ENCODE data around the gene ABCB9.

DNA sequence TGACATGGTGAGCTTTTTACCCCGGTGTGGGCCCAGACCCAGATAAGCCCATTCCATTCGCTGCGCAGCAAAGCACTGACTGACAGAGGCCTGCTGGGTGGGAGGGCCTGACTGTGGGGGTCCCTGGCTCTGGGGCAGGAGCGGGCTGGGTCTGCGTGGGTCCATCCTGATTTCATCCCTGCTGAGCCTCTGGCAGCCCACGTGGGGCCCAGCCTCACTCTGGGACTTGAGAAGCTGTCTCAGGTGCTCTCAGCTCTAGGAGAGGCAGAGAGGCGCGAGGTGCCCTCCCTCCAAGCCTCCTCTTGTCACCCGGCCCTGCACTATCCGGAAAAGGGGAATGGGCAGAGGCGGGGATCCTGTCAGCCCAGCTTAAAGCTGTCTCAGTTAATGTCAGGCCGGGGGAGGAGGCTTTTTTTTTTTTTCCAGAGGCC, 927 bp downstream of the ABCB9 start:
- TF ChIP-seq, protein P1, sequence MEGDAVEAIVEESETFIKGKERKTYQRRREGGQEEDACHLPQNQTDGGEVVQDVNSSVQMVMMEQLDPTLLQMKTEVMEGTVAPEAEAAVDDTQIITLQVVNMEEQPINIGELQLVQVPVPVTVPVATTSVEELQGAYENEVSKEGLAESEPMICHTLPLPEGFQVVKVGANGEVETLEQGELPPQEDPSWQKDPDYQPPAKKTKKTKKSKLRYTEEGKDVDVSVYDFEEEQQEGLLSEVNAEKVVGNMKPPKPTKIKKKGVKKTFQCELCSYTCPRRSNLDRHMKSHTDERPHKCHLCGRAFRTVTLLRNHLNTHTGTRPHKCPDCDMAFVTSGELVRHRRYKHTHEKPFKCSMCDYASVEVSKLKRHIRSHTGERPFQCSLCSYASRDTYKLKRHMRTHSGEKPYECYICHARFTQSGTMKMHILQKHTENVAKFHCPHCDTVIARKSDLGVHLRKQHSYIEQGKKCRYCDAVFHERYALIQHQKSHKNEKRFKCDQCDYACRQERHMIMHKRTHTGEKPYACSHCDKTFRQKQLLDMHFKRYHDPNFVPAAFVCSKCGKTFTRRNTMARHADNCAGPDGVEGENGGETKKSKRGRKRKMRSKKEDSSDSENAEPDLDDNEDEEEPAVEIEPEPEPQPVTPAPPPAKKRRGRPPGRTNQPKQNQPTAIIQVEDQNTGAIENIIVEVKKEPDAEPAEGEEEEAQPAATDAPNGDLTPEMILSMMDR (IDR thresholded peaks at IDR 0.05) = no peak
- no peak for TF ChIP-seq ZFX (IDR thresholded peaks at IDR 0.05; ENCODE audit: borderline replicate concordance)
